SK-N-SH (cell line): ENCODE data around the gene CD46. TPM values are rescaled to one million over a fixed set of nuclear protein-coding genes. Genes with fewer than 3 reads are reported as not detected.
A peak's percentile ranks its signal among the peaks of the same experiment; 100 is the strongest.

Experiments used
- CTCF ChIA-PET: fragments of 300-600, 350-600 bp; formaldehyde crosslinking; extraction: SDS; loops from one replicate; lab custom pipeline; 2021; lab: Yijun Ruan, JAX
- POLR2A ChIA-PET: fragments of 350-600 bp; sonication (Branson Sonifier 250); formaldehyde crosslinking; extraction: SDS; loops from one replicate; lab custom pipeline; 2020; ENCODE audit warnings: antibody characterized with exemption, inconsistent platforms; lab: Yijun Ruan, JAX
- DNase-seq: peaks from one replicate; pipeline ENCODE4 v3.0.0; 2012
- H2AFZ ChIP-seq: fragments of 200-600 bp; sonication (generic); 2 replicates; pipeline ENCODE4 v1.8.1; 2016; ENCODE audit warnings: antibody characterized with exemption, mild to moderate bottlenecking, low read depth
- H3F3A ChIP-seq: fragments of 200-600 bp; sonication (generic); replicated peaks from 2 replicates; pipeline ENCODE3; 2016; ENCODE audit warnings: antibody characterized with exemption, mild to moderate bottlenecking; ENCODE audit not compliant: insufficient read depth
- H3K27ac ChIP-seq, 2 experiments: fragments of 200-500 bp in 1 of 2; fragments of 200-600 bp in 1 of 2; sonication (Bioruptor generic) in 1 of 2; sonication (generic), shearing (Covaris generic) in 1 of 2; 2 replicates each; pipeline versions ENCODE4 v1.5.1 to v1.6.1; 2014 to 2016; ENCODE audit warnings: low read depth in 2 of 2, inconsistent platforms in 1 of 2, low read length in 1 of 2, mild to moderate bottlenecking in 1 of 2, mixed read lengths in 1 of 2
- H3K27me3 ChIP-seq: fragments of 200-600 bp; sonication (generic), shearing (Covaris generic); 2 replicates; pipeline ENCODE4 v1.6.1; 2016; ENCODE audit warnings: mixed run types; ENCODE audit not compliant: insufficient read depth
- H3K36me3 ChIP-seq, 2 experiments: fragments of 200-500 bp in 1 of 2; fragments of 200-600 bp in 1 of 2; sonication (Bioruptor generic) in 1 of 2; sonication (generic) in 1 of 2; replicated peaks in 1 of 2; 2 replicates each; pipeline versions ENCODE3 to v1.5.1; 2014 to 2016; ENCODE audit warnings: low read length in 1 of 2, mild to moderate bottlenecking in 1 of 2; ENCODE audit not compliant: insufficient read depth in 2 of 2, control insufficient read depth in 1 of 2
- H3K4me1 ChIP-seq, 2 experiments: fragments of 200-500 bp in 1 of 2; fragments of 200-600 bp in 1 of 2; sonication (Bioruptor generic) in 1 of 2; sonication (generic), shearing (Covaris generic) in 1 of 2; 2 replicates each; pipeline versions ENCODE4 v1.5.1 to v1.6.1; 2014 to 2016; ENCODE audit warnings: low read depth in 1 of 2, low read length in 1 of 2, mixed run types in 1 of 2; ENCODE audit not compliant: insufficient read depth in 2 of 2, control insufficient read depth in 1 of 2
- H3K4me2 ChIP-seq: fragments of 200-600 bp; sonication (generic), shearing (Covaris generic); 2 replicates; pipeline ENCODE4 v1.6.1; 2017; ENCODE audit warnings: mixed run types
- H3K4me3 ChIP-seq, 2 experiments: fragments of 200-500 bp in 1 of 2; fragments of 200-600 bp in 1 of 2; sonication (Bioruptor generic) in 1 of 2; sonication (generic), shearing (Covaris generic) in 1 of 2; 2 replicates each; pipeline versions ENCODE4 v1.5.1 to v1.8.1; 2014 to 2016; ENCODE audit warnings: low read depth in 2 of 2, inconsistent platforms in 1 of 2, low read length in 1 of 2, mild to moderate bottlenecking in 1 of 2, mixed read lengths in 1 of 2, moderate library complexity in 1 of 2
- H3K79me2 ChIP-seq: fragments of 200-600 bp; sonication (generic); 2 replicates; pipeline ENCODE4 v1.8.1; 2017; ENCODE audit warnings: mild to moderate bottlenecking; ENCODE audit not compliant: insufficient read depth
- H3K9ac ChIP-seq: fragments of 200-600 bp; sonication (generic); 2 replicates; pipeline ENCODE4 v1.6.1; 2017; ENCODE audit warnings: mixed run types
- H3K9me2 ChIP-seq: fragments of 200-600 bp; sonication (generic); 2 replicates; pipeline ENCODE4 v1.6.1; 2017; ENCODE audit warnings: mixed run types
- H3K9me3 ChIP-seq: fragments of 200-600 bp; sonication (generic); 2 replicates; pipeline ENCODE4 v1.6.1; 2017; ENCODE audit warnings: mixed run types, mild to moderate bottlenecking, moderate library complexity
- H4K20me1 ChIP-seq: fragments of 200-600 bp; sonication (generic); 2 replicates; pipeline ENCODE4 v1.6.1; 2017; ENCODE audit warnings: mild to moderate bottlenecking, mixed run types; ENCODE audit not compliant: insufficient read depth
- CHD2 ChIP-seq: fragments of 150-350 bp; IDR thresholded peaks from 2 replicates; pipeline ENCODE4 v1.6.1; 2018; ENCODE audit warnings: low read length; ENCODE audit not compliant: partially characterized antibody
- ELF1 ChIP-seq: IDR thresholded peaks from 2 replicates; pipeline ENCODE4 v1.4.0; 2012
- FOSL2 ChIP-seq: IDR thresholded peaks from 2 replicates; pipeline ENCODE4 v1.4.0; 2012; ENCODE audit warnings: low read depth, mild to moderate bottlenecking, moderate library complexity, borderline replicate concordance
- GABPA ChIP-seq: IDR thresholded peaks from 2 replicates; pipeline ENCODE4 v1.4.0; 2012; ENCODE audit warnings: low read depth, mild to moderate bottlenecking
- JUND ChIP-seq: IDR thresholded peaks from 2 replicates; pipeline ENCODE4 v1.4.0; 2012
- NFIC ChIP-seq: IDR thresholded peaks from 2 replicates; pipeline ENCODE4 v1.4.0; 2012; ENCODE audit warnings: borderline replicate concordance
- POLR2AphosphoS5 ChIP-seq: IDR thresholded peaks from 2 replicates; pipeline ENCODE4 v1.6.1; 2012; ENCODE audit warnings: low read depth, low read length
- RCOR1 ChIP-seq: fragments of 150-350 bp; IDR thresholded peaks from 2 replicates; pipeline ENCODE4 v1.6.1; 2017; ENCODE audit warnings: antibody characterized with exemption, low read length
- RFX5 ChIP-seq: IDR thresholded peaks from 2 replicates; pipeline ENCODE4 v1.6.1; 2012; ENCODE audit warnings: mild to moderate bottlenecking, improper control_type of control experiment, low read length
- TAF1 ChIP-seq: IDR thresholded peaks from 2 replicates; pipeline ENCODE4 v1.6.1; 2012; ENCODE audit warnings: low read depth, mild to moderate bottlenecking, low read length, moderate library complexity, borderline replicate concordance
- TCF12 ChIP-seq: IDR thresholded peaks from 2 replicates; pipeline ENCODE4 v1.4.0; 2012
- WGBS: methylation state at CpG from one replicate; pipeline ENCODE4 v1.1.6; 2017; ENCODE audit warnings: low lambda C conversion rate; 5-methylcytosine and 5-hydroxymethylcytosine counted together
- polyA plus RNA-seq, 3 experiments: library from polyadenylated mRNA; depleted of rRNA; stranded (reverse); fragments of >200 nt; gene quantifications; 2 replicates each; pipeline ENCODE4 v1.2.3, GENCODE V29; 2012
- TF ChIP-seq, protein P1 (sequence below): IDR thresholded peaks from 2 replicates; pipeline ENCODE4 v1.4.0; 2012; ENCODE audit warnings: low read depth, borderline replicate concordance
- TF ChIP-seq, protein P2 (sequence below): fragments of 150-350 bp; IDR thresholded peaks from 2 replicates; pipeline ENCODE4 v1.6.1; 2016; ENCODE audit warnings: mild to moderate bottlenecking, low read depth, low read length
- TF ChIP-seq, protein P3 (sequence below): fragments of 150-350 bp; IDR thresholded peaks from 2 replicates; pipeline ENCODE4 v1.6.1; 2017; ENCODE audit warnings: antibody characterized with exemption, low read length, low read depth, borderline replicate concordance
- TF ChIP-seq, protein P4 (sequence below): IDR thresholded peaks from 2 replicates; pipeline ENCODE4 v1.4.0; 2012; ENCODE audit warnings: low read depth

The CD46 gene
- polyA plus RNA-seq, 1 of the 3 experiments (the other 2 are of a cell fraction): 56.0 TPM

DNA sequence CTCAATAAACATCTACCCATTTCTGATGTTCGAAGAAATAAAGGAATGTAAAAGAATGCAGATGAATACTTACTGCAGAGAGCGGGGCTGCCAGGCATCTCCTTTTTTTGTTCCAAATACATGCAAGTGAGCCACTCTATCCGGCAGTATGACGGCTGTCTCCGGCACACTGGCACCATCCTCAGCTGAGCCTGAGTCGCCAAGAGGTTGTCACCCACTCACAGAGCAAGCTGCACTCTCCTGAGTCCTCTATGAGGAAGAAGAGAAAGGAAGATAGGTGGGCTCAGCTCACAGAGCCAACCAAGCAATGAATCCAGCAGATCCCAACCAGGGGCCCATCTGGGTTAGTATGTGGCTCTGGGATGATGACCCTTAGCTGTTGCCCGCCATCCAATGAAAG lies 65.3 kb downstream of the CD46 start:
- no peaks in the 10 kb centered on the region; a peak in 1 of 4 replicates for H3K4me1 ChIP-seq
- H3K9me2 ChIP-seq: no peaks in the 10 kb centered on the region
- no peak overlapping the region for H2AFZ ChIP-seq
- H3K36me3 ChIP-seq: peaks cover 0 to 12% of the 10 kb centered on the region in 2 experiments
- ChIA-PET CTCF (interaction anchor here (0.9 to 6.5 kb wide), 4 partner anchors 13 to 146 kb away, joined by 3 to 26 read pairs (median 3); no protein-coding TSS in a partner anchor), POLR2A (no interaction called here)
- no peak overlapping the region for H3K4me3 ChIP-seq
- H4K20me1 ChIP-seq: no peaks in the 10 kb centered on the region
- H3F3A ChIP-seq: no peaks in the 10 kb centered on the region
- TF ChIP-seq, protein P1, sequence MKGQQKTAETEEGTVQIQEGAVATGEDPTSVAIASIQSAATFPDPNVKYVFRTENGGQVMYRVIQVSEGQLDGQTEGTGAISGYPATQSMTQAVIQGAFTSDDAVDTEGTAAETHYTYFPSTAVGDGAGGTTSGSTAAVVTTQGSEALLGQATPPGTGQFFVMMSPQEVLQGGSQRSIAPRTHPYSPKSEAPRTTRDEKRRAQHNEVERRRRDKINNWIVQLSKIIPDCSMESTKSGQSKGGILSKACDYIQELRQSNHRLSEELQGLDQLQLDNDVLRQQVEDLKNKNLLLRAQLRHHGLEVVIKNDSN: no peak
- TF ChIP-seq POLR2AphosphoS5 (no peak), RCOR1 (no peak), NFIC (no peak)
- no peak overlapping the region for H3K9ac ChIP-seq
- no peak overlapping the region for H3K27ac ChIP-seq
- no peaks in the 10 kb centered on the region for H3K9me3 ChIP-seq
- WGBS: 95% methylated on average over 7 of the region's 7 CpGs
- H3K27me3 ChIP-seq: no peaks in the 10 kb centered on the region
- H3K4me2 ChIP-seq: no peak overlapping the region
- no peak for DNase-seq
- H3K79me2 ChIP-seq: no peaks in the 10 kb centered on the region

DNA sequence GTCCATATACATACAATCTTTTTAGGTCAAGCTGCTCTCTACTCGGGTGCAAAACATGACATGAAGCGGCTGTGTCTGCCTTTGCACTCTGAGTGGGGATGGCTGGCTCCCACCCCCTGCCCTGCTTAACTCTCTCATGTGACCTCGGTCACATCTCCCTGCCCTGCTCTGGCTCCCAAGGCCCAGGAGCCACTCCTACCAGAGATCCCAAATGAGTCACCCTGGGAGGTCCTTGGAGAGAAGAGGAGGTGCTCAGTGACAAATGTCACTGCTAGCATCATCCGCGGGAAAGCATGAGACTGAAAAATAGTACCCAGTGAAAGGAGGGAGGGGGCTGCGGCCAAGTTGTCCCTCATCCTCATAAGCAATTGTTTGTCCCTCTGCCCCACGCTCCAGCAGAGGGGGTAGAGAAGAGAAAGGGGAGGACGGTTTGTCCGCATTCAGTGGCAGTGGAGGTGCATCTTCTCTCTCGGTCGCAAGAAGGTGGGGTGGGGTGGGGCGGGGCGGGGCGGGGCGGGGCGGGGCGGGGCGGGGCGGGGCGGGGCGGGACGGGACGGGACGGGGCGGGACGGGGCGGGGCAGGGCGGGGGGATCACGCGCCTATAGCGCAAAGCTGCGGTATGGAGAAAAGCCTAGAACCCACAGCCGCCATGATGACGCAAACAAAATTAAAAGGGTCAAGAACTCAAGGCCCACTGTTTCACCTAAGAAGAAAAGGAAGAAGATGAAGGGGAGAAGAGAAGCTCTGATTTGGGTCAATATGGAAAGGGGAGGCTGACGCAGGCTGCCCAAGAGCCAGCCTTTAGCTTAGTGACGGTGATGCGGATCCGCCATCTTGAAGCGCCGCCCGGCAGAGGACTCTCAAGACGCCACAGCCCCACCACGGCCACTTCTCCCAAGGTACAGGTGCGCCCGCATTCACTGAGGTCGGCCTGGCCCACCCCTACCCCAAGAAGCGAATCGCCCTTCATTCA lies 66.2 kb downstream of the CD46 start:
- DNase-seq: no peak
- ChIA-PET CTCF (interaction anchor here (0.9 to 6.5 kb wide), 5 partner anchors 11 to 145 kb away, joined by 3 to 26 read pairs (median 3); no protein-coding TSS in a partner anchor), POLR2A (no interaction called here)
- H3K27me3 ChIP-seq: no peaks in the 10 kb centered on the region
- H3K79me2 ChIP-seq: no peaks in the 10 kb centered on the region; the same call in 1 of the 2 replicates
- WGBS: 93% methylated on average over 48 of the region's 48 CpGs
- no peak overlapping the region for H2AFZ ChIP-seq
- peak overlapping the region in 1 of 2 experiments; percentile 25; a peak in 1 of 4 replicates for H3K27ac ChIP-seq
- TF ChIP-seq GABPA (no peak), TCF12 (no peak), CHD2 (no peak), POLR2AphosphoS5 (no peak), NFIC (no peak), RFX5 (no peak), FOSL2 (no peak), ELF1 (no peak), TAF1 (no peak), JUND (no peak)
- TF ChIP-seq, protein P2, sequence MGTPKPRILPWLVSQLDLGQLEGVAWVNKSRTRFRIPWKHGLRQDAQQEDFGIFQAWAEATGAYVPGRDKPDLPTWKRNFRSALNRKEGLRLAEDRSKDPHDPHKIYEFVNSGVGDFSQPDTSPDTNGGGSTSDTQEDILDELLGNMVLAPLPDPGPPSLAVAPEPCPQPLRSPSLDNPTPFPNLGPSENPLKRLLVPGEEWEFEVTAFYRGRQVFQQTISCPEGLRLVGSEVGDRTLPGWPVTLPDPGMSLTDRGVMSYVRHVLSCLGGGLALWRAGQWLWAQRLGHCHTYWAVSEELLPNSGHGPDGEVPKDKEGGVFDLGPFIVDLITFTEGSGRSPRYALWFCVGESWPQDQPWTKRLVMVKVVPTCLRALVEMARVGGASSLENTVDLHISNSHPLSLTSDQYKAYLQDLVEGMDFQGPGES: no peak
- TF ChIP-seq, protein P1: no peak
- TF ChIP-seq, protein P3, sequence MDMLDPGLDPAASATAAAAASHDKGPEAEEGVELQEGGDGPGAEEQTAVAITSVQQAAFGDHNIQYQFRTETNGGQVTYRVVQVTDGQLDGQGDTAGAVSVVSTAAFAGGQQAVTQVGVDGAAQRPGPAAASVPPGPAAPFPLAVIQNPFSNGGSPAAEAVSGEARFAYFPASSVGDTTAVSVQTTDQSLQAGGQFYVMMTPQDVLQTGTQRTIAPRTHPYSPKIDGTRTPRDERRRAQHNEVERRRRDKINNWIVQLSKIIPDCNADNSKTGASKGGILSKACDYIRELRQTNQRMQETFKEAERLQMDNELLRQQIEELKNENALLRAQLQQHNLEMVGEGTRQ: no peak
- TF ChIP-seq, protein P4, sequence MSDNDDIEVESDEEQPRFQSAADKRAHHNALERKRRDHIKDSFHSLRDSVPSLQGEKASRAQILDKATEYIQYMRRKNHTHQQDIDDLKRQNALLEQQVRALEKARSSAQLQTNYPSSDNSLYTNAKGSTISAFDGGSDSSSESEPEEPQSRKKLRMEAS: no peak
- H3K4me1 ChIP-seq: no peaks in the 10 kb centered on the region; a peak in 1 of 4 replicates
- H3K9me2 ChIP-seq: no peaks in the 10 kb centered on the region
- no peaks in the 10 kb centered on the region for H4K20me1 ChIP-seq
- no peak overlapping the region for H3K4me2 ChIP-seq
- no peak overlapping the region for H3K4me3 ChIP-seq
- H3K9ac ChIP-seq: no peak overlapping the region
- H3K36me3 ChIP-seq: peaks cover 0 to 9% of the 10 kb centered on the region in 2 experiments
- H3F3A ChIP-seq: no peaks in the 10 kb centered on the region
- H3K9me3 ChIP-seq: no peaks in the 10 kb centered on the region
